LHCN-M2 (cell line): Measurements from ENCODE around the gene COPS7B. TPM values are rescaled to one million over a fixed set of nuclear protein-coding genes. Genes with fewer than 3 reads are reported as not detected.
"Not testable (repeated sequence)": the region's sequence is repeated elsewhere in the genome, so short reads cannot be mapped to it uniquely, and the experiment has no call there.

Experiments used
- DNase-seq: peaks from one replicate; pipeline ENCODE4 v3.0.0-alpha.2; 2012; ENCODE audit warnings: low read depth
- polyA plus RNA-seq: library from polyadenylated mRNA; unstranded; fragments of >200 nt; gene quantifications from one replicate; pipeline ENCODE4 v1.2.1, GENCODE V29; 2012; ENCODE audit warnings: missing spikeins
- total RNA-seq: library from RNA; depleted of rRNA; stranded (reverse); fragments of >200 nt; gene quantifications from 2 replicates; pipeline ENCODE4 v1.2.3, GENCODE V29; 2014; rRNA removed

The COPS7B gene
- 20.8 and 22.1 TPM in 2 replicates for total RNA-seq
- polyA plus RNA-seq = 24.2 TPM

DNA sequence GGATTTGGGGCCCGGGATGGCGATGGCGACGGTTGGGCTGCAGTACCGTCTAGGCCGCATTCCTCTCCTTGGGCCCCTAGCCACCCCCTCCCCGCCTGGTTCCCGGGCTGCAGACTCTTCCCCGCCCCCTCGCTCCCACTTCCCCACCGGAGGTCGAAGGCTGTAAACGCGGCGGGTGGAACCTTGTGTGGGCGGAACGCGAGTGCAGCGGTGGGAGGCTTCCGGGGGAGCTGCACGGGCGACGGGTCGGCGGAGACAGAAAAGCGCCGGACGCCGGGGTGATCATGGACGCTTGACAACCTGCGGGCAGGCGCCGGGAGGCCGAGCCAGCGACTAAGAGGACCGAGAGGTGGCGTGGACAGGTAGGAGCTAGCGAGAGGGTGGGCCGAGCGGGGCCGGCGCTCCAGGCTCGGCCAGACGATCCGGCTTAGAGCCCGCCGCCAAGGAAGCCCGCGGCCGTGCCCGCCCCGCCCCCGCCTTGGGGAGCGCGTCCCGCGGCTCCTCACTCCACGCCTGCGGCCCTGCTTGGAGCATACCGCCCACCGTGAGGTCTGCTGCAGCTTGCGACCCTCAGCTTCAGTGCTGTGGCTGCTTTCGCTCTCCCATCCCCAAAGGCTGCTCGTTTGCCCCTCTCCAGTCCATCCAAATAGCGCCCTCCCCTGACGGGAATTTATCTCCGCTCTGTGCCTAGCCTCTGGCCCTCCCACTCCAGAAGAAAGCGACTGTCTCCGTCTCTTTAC, at the start of gene COPS7B:
Gene COPS7B (plus strand): TSS at position 269 of the 740 bp plus-strand sequence. CDS start 2,126 bp downstream, outside the sequence.
- DNase-seq = peak; percentile 71

- no peak for DNase-seq
Measured at GRCh38 chr2:231737761-231738160, 48.5 kb upstream of the COPS7B start.

DNA sequence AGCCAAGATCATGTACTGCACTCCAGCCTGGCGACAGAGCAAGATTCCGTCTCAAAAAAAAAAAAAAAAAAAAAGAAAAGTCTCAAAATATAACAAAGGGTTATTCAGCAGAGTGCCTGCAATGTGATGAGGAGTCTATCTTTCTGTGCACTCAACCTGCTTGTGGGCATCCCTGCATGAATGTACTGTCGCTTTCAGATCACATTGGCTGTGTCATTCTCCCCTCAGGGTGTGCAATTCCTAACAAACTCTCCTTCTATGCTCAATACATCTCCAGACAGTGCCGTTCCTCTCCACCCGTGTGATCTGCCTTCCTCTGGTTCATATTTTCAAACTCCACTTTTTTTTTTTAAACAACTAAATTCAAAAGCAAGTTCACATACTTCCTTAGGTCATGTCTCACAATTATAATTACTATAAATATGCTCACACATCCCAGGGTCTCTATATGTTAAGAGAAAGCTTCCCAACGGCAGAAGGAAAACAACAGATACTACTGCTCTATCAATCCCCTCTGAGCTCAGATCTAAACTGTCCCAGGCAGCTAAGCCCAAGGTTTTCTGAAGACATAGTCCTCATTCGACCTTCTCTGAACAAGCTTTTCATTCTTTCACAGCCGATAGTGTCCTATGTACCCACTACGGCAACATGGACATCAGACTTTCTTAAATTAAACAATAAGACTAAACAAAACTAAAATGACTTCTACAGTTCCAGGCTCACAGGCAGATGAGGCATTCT, 42.7 kb upstream of the COPS7B start:
- no peak for DNase-seq

GRCh38 chr2:231745303-231746038, 40.8 kb upstream of the COPS7B start:
- DNase-seq = no peak

- not testable (repeated sequence) for DNase-seq
Measured at GRCh38 chr2:231748153-231748896, 37.9 kb upstream of the COPS7B start.

DNA sequence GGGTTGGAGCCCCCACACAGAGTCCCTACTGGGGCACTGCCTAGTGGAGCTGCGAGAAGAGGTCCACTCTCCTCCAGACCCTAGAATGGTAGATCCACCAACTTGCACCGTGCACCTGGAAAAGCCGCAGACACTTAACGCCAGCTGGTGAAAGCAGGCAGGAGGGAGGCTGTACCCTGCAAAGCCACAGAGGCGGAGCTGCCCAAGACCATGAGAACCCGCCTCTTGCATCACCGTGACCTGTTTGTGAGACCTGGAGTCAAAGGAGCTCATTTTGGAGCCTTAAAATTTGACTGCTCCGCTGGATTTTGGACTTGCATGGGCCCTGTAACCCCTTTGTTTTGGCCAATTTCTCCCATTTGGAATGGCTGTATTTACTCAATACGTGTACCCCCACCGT, 37.2 kb upstream of the COPS7B start:
- DNase-seq = not testable (repeated sequence)

GRCh38 chr2:231751042-231751815, 35.0 kb upstream of the COPS7B start:
- no peak for DNase-seq

DNA sequence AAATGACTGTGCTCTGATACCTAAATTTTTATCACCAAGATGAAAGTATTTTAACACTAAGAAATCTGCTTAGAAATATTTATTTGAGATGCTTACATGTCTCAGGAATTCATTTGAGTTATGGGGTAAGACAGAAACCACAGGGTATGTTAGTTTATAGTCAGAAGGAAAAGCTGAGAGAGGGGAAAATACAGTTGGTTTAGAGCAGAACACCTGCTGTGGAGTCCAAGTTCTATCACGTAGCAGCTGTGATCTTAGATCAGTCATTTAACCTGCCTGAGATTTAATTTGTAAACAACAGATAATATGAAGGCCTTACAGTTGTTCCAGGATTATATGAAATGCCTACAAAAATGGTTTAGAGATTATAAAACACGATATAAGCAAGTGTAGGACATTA, 34.2 kb upstream of the COPS7B start:
- DNase-seq = peak; percentile 11

GRCh38 chr2:231761735-231762134, 24.5 kb upstream of the COPS7B start:
- DNase-seq = no peak

GRCh38 chr2:231764124-231764523, 22.1 kb upstream of the COPS7B start:
- DNase-seq = no peak

- DNase-seq = no peak
Measured at GRCh38 chr2:231764760-231765159, 21.5 kb upstream of the COPS7B start.

DNA sequence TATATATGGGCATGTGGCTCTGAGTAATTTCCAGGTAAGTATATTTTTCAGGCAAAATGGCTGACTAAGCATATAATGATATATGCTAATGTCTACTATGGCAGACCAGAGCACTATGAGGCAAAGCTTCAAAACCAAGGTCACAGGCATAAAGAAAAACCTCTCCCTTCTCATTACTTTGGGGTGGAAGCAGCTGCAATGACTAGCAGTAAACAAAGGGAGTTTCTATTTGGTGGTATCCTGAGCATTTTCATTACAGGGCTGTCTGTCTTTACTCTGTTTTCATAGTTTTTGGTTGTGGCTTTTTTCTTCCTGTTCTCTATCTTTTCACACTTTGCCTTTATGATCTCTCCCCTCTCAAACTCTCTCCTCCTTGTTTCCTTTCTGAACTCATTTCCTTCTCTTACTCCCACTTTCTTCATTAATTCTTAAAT, 20.7 kb upstream of the COPS7B start:
- DNase-seq = no peak

DNA sequence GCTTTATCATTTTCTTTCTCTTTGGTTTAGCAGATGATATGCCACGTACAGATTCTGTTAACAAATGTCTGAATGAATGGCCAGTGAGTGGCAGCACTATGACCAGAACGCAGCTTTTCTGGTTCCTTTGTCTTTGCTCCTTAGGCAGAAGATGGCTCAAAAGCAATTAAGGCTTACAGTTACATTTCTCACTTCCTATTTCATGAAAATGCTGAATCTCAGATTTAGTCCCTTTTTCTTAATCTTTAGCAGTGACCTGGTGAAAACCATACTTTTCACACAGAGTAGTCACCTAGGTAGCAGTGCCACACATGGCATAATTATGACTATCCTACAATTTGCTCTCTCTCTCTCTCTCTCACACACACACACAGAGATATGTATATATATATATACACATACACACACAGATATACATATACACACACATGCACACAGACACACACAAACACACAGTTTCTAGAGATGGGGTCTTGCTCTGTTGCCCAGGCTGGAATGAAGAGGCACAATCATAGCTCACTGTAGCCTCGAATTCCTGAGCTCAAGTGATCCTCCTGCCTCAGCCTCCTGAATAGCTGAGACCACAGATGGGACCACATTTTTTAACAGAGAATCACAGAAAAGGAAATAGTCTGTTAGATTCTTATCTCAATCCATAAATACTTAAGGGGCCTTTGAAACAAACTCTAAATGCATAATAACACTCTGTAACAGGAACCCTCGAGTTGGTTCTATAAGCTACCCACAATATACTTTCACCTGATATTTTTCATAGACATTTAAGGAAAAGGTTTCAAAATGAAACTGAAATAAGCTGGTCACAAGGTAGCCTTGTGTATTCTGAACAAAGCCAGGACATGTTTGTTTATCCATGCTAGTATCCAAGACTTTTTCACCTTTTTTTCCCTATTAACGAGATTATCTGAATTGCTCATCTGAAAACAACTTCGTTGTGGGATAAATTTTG, 16.8 kb upstream of the COPS7B start:
- DNase-seq = no peak

- peak; percentile 20 for DNase-seq
Measured at GRCh38 chr2:231780123-231780908, 5.9 kb upstream of the COPS7B start.

GRCh38 chr2:231780909-231781797, 5.1 kb upstream of the COPS7B start, which contains the start of gene PDE6D:
Gene PDE6D (minus strand): TSS chr2:231781282. CDS start chr2:231781114, 168 bp downstream.
- peak; percentile 98 for DNase-seq

DNA sequence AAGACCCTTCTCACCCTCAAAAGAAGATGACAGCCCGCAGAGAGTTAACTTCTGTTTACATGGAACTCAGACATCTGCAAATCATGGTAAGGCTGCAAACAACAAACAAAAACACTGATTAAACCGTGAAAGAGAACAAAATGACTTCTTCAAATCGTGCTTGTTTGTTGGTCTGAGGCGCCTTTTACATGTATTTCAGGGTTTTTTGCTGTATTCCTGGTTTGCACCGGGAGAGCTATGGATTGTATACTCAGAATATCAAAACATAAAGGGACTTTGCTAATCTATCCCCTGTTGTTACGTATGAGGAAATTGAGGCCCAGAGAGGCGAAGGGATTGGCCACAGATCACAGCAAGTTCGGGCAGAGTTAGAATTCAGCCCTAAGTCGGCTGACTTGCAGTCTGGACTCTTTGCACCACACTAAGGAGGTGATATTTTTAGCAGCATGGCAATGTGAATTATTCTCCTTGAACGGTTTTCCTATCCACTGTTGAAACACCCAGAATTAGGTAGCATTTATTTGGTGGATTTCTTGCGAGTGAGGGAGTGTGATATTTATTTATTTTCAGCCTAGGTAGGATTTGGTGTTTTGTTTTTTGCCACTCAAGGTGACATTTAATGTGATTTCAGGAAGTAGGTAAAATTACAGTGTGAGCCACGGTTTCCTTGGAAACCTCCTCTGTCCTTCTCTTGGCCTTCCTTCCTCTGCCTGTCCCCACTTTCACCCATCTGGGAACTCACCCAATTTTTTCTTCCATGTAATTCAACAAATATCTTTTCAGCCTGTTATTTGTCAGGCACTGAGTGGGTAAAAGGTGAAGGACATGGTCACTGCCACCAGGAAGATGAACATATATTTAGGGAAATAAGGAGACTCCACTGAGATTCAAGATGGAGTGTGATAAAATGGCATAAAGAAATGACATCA, 4.2 kb upstream of the COPS7B start:
- DNase-seq = peak; percentile 29
